Right atrium auricular region (tissue), 2 donors: ENCODE data around the gene PTPN14. TPM values are rescaled to one million over a fixed set of nuclear protein-coding genes. Genes with fewer than 3 reads are reported as not detected.

Experiments used
- DNase-seq: peaks from one replicate; pipeline ENCODE4 v3.0.0-alpha.2; 2019; ENCODE audit warnings: low spot score
- H3K27ac ChIP-seq, 2 donors: fragments of 200-600 bp; sonication (generic); 1 replicate in 1 of 2; 2 replicates in 1 of 2; pipeline ENCODE4 v1.5.1; 2016 to 2019
- H3K27me3 ChIP-seq, 2 donors: fragments of 200-600 bp; sonication (generic); one replicate each; pipeline versions ENCODE4 v1.5.1 to v1.6.0; 2017 to 2019
- H3K36me3 ChIP-seq: fragments of 200-600 bp; sonication (generic); one replicate; pipeline ENCODE4 v1.5.1; 2016
- H3K4me1 ChIP-seq, 2 donors: fragments of 200-600 bp; sonication (generic); one replicate each; pipeline versions ENCODE4 v1.5.1 to v1.6.0; 2017 to 2019
- H3K4me3 ChIP-seq, 2 donors: fragments of 200-600 bp; sonication (generic); 1 replicate in 1 of 2; 2 replicates in 1 of 2; pipeline ENCODE4 v1.5.1; 2017 to 2019; ENCODE audit warnings: mild to moderate bottlenecking in 1 of 2, moderate library complexity in 1 of 2
- H3K9me3 ChIP-seq, 2 donors: fragments of 200-600 bp; sonication (generic); one replicate each; pipeline ENCODE4 v1.5.1; 2019
- CTCF ChIP-seq, 2 donors: fragments of 200-600 bp; sonication (generic); IDR thresholded peaks; one replicate each; pipeline ENCODE4 v1.5.1; 2019; ENCODE audit warnings: antibody characterized with exemption in 2 of 2
- total RNA-seq, 2 donors: library from RNA; depleted of rRNA; stranded (reverse); fragments of >200 nt; gene quantifications; one replicate each; pipeline ENCODE4 v1.1.0, GENCODE V29; 2016

The PTPN14 gene
- total RNA-seq, 2 donors from 2014 or later: 8.4 to 27.2 TPM

- H3K27me3 ChIP-seq: no peaks in the 10 kb centered on the region
- no peak overlapping the region for H3K27ac ChIP-seq
- no peaks in the 10 kb centered on the region for H3K36me3 ChIP-seq
- H3K9me3 ChIP-seq: no peaks in the 10 kb centered on the region
- H3K4me3 ChIP-seq: no peak overlapping the region
- DNase-seq: no peak
- H3K4me1 ChIP-seq: peaks cover 0 to 8% of the 10 kb centered on the region in 2 donors
- TF ChIP-seq CTCF (IDR thresholded peaks at IDR 0.05): no peak
Observed at GRCh38 chr1:214335567-214335966, 215.8 kb downstream of the PTPN14 start.

GRCh38 chr1:214332946-214333798 lies 218.2 kb downstream of the PTPN14 start:
- no peaks in the 10 kb centered on the region for H3K36me3 ChIP-seq

GRCh38 chr1:214331827-214332423 lies 219.5 kb downstream of the PTPN14 start:
- H3K4me3 ChIP-seq: no peak overlapping the region
- H3K36me3 ChIP-seq: no peaks in the 10 kb centered on the region
- no peak for DNase-seq
- H3K27me3 ChIP-seq: no peaks in the 10 kb centered on the region
- H3K4me1 ChIP-seq: peaks cover 0 to 4% of the 10 kb centered on the region in 2 donors
- no peaks in the 10 kb centered on the region for H3K9me3 ChIP-seq
- TF ChIP-seq CTCF (IDR thresholded peaks at IDR 0.05): peak; percentile 27 to 74
- no peak overlapping the region for H3K27ac ChIP-seq

More at GRCh38 chr1:214332946-214333798, 218.2 kb downstream of the PTPN14 start:
- Histone ChIP-seq H3K4me3 (no peak overlapping the region), H3K4me1 (peaks cover 0 to 8% of the 10 kb centered on the region in 2 donors), H3K27ac (no peak overlapping the region), H3K27me3 (no peaks in the 10 kb centered on the region), H3K9me3 (no peaks in the 10 kb centered on the region)
- peak; percentile 80 to 91 for TF ChIP-seq CTCF (IDR thresholded peaks at IDR 0.05)
- peak; percentile 71 for DNase-seq

- H3K27ac ChIP-seq: no peak overlapping the region
- no peak overlapping the region for H3K4me3 ChIP-seq
- DNase-seq: no peak
- H3K4me1 ChIP-seq: peaks cover 0 to 4% of the 10 kb centered on the region in 2 donors
- no peaks in the 10 kb centered on the region for H3K36me3 ChIP-seq
- TF ChIP-seq CTCF (IDR thresholded peaks at IDR 0.05): no peak
- no peaks in the 10 kb centered on the region for H3K9me3 ChIP-seq
- H3K27me3 ChIP-seq: no peaks in the 10 kb centered on the region
Observed at GRCh38 chr1:214331180-214331579, 220.2 kb downstream of the PTPN14 start.

- Histone ChIP-seq H3K9me3 (no peaks in the 10 kb centered on the region), H3K4me1 (peaks cover 0 to 4% of the 10 kb centered on the region in 2 donors), H3K27me3 (no peaks in the 10 kb centered on the region), H3K4me3 (no peak overlapping the region), H3K36me3 (no peaks in the 10 kb centered on the region), H3K27ac (no peak overlapping the region)
- DNase-seq: no peak
- no peak for TF ChIP-seq CTCF (IDR thresholded peaks at IDR 0.05)
Observed at GRCh38 chr1:214330715-214331114, 220.7 kb downstream of the PTPN14 start.
